HT-29 (cell line): Measurements from ENCODE around the gene PDE4B. TPM values are rescaled to one million over a fixed set of nuclear protein-coding genes. Genes with fewer than 3 reads are reported as not detected.

Experiments used
- DNase-seq: peaks from one replicate; pipeline ENCODE4 v3.0.0-alpha.2; 2015; ENCODE audit warnings: low spot score
- total RNA-seq: library from RNA; depleted of rRNA; stranded (reverse); fragments of >200 nt; shearing (Covaris generic); gene quantifications from 2 replicates; pipeline ENCODE4 v1.2.3, GENCODE V29; 2014

The PDE4B gene
- total RNA-seq, 1 experiment from 2014 or later: 0.13 TPM

DNA sequence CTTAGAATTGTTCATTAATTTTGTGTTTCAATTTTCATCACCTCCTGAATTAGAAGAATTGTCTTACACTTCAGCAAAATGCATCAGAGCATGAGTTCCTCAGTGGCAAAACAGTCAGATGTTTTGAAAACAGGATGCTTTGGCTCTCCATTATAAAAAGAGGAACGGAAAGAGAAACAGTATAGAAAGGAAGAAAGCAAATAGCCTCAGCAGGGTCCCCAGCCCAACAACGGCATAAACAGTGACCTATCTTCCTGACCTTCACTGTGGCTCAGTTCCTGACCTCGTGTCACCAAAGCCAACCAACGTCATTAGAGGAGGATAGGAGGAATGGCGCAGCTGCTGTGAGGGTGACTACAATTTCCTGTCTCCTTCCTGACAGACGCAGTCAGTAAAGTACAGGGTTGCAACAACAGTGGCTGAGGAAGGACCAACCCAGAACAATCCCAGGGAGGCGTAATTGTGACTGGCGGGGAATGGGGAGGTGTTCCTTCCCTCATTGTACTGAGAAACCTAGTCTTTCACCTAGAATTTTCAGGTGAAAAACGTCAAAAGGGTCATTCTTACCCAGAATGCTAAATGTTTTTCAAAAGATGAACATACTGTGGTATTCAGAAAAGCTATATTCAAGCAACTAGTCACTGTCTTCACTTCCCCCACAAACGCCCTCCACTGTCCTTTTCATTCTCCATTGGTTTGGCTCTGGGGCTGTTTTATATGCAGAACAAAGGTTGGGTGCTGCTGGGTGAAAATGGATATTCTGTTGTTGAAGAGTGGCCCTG is 543.4 kb downstream of the PDE4B start:
- DNase-seq: no peak

DNA sequence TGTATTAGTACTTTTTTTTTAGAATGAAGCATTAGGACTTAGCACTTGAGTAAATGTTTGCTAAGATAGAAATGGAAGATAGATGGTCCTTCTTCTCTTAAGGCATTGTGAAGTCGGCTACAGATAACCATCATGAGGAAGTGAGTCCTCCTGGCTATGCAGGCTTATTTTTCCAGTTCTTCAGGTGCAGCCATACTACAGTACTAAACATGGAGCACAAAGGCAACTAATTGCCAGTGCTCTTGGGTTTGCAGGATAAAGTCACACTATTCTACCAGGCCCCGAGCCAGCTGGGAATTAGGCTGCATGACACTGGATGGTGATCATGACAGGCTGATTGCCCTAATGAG is 543.9 kb downstream of the PDE4B start:
- no peak for DNase-seq

DNA sequence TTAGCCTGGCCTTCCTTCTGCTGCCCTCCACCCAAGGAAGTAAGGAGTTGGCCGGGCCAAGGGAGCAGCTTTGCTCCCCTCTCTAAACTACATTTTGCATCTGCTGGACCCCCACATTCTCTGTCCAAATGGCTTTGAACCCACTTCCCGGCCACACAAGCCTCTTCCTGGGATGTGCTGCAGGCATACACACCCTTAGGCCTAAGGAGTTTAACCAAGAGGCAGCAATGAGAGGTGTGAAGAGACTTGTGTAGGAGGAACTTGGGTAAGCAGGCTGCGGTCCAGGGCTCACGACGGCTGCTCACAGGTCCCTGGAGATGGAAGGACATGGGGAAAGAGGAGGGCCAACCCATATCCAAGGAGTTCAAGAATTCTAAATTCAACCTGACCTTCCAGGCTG is 544.6 kb downstream of the PDE4B start:
- no peak for DNase-seq

DNA sequence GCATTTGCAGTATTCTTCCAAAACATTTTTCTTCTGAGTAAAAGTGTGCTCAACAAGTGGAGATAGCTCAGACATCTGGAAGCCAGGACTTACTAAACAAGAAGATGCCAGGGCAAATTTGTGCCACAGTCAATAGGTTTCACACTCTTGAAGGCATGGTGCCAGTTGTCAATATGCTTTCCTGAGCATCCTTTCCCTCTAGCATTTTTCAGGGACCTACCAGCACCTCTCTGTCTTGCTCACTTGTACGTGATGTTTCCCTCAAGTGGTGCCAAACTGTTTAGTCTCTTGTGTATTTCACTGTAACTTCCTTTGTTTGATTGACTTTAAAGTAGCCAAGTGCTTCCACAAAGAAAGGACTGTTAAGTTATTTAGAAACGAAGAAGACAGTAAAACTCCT is 547.2 kb downstream of the PDE4B start:
- DNase-seq: no peak

DNA sequence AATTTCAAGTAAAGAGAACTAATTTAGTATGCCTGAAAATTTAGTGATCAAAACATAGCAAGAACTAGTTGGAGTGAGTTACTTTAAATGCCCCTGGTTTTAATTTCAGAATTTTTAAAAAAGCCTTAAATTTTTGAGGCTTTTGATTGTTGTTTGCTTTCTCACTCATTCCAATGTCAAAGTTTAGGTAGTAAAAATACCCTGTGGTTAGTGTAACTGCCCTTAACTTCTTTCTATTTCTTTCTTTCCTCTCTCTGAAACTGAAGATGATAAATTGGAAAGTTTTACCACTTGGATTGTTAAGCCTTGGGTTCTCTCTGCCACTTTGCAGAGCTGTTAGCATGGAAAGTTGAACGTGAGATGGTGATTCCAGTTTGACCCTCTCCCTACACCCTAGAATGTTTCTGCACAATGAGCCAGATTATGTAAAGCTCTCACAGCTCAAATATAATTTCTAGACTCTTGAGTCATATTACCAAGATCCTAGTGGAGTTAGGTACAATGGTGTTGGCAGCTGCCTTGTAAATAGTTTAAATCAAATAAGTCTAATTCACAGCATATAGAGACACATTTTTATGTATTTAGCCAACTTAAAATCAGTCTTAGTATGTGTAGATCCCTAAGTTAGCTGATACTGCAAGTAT is 548.9 kb downstream of the PDE4B start:
- no peak for DNase-seq

DNA sequence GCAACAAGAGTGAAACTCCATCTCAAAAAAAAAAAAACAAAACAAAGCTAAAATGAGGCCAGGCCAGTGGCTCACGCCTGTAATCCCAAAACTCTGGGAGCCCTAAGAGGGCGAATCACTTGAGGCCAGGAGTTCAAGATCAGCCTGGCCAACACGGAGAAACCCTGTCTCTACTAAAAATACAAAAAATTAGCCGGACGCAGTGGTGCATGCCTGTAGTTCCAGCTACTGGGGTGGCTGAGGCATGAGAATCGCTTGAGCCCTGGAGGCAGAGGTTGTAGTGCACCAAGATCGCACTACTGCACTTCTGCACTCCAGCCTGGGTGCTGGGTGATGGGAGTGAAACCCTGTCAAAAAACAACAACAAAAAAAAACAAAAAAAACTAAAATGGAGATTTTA is 550.0 kb downstream of the PDE4B start:
- DNase-seq: no peak

DNA sequence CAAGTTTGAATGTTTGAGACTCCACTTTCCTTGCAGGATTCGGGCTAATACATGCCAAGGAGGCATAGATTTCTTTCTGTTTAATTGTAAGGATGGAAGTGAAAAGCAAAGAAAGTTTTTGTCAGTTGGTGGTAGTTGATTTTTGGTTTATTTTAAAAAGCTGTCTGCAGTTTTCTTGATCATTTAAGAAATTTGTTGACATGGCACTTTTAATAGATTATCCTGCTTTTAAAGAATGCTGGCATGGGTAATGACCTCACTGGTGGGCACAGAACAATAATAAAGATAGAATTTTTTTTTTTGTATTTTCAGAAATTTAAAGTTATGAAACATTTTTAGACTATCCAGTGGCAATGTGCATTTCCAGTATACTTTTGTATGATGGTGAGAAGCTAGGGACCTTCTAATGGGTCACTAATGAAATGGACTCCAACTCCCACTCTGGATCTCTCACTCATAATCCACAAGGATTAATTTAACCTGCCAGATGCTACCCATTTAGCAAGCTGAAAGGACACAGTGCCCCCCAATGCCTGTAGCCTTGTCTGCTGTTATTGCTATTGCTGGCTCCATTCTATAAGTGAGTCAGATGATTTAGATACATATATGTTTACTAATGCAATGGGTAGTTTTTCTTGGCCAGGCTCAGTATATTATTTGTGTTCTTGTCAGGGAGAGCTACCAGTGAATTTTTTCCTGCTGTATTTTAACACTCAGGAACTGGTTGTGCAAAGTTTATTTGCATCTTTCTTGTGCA is 551.1 kb downstream of the PDE4B start:
- DNase-seq: no peak

DNA sequence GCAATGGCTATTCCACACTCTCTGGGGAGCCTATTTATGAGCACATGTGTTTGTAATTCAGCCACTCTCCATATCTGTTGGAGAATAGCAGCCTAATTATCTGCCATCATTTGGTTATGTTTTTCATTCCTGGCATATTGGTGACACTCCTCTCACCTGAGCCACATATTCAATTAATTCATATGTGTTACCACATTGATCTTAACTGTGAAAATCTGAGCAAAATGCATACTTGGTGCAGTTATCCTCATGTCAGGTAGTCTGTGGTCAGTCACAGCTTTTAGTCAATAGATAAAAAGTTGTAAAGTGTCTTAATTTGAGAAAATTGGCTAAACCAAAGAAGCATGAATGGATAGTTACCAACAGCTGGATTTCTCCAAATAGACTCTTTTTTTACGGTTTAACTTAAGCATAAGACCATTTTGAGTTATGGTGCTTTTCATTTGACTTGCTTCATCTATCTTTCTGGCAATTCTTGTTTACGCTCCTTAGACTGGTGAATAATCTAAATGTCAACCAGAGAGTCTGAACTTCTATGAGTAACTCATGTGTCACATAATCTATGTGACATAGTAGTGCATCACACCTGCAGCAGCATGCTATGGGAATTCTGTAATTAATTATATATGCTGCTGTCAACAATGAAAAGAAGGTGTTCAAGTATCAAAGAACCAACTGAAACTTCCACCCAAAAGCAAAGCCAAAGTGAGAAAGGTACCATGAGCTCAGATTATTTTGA is 553.5 kb downstream of the PDE4B start:
- no peak for DNase-seq

DNA sequence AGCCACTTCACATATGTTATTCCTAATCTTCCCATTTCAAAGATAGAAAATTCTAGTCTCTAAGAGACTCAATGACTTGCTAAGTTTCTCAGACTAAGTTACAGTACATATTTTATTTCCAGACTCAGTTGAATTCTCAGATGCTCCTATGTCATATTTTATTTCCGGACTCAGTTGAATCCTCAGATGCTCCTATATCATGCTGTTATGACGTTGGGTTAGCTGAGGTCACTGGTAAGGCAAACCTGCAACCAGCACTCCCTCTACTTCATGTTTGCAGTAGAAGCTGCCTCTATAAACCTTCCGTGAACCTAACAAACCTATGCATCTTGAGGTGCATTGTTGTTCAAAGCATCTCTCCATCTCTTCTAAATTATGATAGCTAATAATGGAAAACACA is 554.2 kb downstream of the PDE4B start:
- DNase-seq: no peak

DNA sequence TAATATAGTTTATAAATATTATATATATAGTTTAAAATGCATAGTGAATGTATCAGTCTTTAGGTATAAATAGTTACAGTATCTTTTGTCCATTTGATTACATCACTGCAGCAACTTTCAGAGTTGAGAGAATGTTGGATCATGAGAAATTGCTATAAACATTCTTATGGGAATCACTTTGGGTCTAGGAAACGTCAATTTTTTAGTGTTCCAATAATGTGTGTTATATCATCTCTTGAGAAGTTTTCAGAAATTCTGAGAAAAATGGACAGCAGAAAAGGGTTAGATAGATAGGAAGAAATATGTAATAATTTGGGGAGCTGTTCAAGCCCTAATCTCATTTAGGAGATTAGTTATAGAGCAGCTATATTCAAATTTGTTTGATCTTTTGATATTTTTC is 556.1 kb downstream of the PDE4B start:
- no peak for DNase-seq

DNA sequence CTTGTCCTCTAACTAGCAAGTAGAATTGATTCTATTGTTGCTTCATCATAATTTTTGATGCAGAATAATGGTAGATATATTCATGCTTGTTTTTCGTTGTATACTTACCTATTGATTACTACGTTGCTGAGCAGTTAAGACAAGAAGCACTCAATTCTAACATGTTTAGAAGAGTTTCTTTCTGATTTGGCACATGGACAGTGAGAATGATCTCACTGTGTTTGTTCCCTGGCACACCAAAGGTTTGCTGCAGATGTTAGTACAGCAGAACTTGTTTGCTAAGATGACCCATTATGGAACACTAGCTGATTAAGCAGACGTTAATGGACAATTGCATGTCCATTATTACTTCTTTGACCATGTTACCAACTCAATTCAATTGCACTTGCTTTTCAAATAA is 556.5 kb downstream of the PDE4B start:
- DNase-seq: no peak

DNA sequence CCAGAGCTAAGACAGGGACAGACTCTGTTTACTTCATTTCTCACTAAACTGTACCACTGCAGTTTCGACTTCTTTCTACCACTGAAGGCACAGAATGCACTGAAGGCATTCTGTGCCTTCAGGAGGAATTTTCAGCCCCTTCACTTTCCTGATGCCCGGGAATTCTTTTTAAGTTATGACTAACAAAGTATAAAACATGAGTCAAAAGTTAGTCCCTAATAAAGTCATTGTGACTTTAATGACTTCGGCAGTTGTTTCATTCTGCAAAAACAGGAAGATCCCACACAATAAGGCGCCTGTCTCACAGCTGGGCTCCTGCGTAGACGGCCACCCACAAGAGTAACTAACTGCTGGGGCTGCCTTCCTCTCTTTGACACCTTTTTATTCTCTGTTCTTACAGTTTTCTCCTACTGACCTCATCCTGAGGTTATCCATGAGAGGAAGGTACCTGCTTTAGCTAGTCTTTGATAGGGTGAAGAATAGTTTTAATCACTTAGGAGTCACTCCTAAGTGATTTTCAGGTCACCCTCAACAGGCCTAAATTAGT is 557.4 kb downstream of the PDE4B start:
- no peak for DNase-seq

DNA sequence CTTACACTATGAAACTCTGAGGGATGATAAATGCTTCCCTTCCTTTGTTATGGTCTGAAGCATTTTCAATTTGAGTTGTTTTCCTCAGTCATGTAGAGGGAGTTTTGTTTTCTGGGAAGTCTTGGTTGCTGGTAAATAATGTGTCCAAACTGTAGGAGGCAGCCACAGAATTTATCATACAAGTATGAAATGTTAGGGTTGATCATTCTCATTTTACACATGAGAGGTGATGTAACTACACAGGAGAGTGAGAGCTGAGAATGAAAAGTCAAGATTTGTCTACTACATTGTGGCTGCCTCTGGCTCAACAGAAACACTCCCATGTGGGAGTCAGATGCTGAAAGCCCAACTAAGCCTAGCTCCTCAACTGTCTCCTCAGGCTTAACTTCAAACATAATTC is 558.8 kb downstream of the PDE4B start:
- no peak for DNase-seq

DNA sequence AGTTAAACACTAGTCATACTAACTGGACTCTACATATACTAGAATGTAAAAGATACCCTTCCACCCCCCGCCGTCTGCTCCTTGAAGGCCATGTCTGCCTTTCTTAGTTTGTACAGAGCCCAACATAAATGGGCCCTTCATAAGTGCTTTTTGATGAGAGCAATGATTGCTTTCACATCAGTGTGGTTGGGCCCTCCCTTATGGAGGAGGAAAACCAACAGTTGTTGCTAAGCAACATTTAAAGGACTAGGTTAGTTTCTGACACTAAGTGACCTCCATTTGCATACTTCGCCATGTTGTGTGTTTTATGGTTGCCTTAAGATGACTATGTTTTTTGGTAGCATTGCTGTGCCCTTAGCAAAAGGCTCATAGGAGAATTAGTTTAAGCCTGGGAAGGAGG is 559.2 kb downstream of the PDE4B start:
- no peak for DNase-seq

DNA sequence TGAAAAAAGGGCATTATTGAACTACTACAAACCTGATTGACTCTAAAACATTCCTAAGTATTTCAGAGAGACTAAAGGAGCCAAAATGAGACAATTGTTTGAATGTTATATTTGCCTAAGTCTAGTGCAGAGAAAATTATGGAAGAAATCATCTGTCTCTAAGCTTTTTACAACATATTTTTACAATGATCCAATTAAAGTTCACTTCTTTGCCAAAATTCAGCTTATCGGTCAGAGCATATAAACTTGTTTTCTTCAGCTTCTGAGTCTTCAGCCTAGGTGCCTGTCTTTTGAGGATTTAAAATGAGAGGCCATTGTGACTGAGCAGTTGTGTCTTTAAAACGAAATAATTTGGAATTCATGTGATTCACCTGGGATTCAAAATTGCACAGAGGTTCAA is 560.1 kb downstream of the PDE4B start:
- DNase-seq: no peak

DNA sequence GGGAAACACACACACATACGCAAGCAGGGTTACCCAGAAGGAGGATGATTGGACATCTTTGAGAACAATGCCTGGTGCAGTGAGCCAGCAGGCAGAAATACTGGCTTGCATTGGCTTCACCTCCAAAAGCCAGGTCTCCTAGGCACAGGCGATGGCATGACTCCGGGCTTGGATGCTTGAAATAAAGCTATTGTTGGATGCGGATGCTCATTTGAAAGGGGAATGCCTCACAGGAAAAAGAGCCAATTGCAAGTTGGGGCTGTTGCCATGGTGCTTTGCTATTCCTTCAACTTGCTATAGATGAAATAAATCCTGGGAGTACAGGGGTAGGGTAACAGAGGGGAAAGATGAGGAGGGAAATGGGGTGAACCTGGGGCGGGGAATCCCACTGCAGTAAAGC is 560.6 kb downstream of the PDE4B start:
- no peak for DNase-seq

DNA sequence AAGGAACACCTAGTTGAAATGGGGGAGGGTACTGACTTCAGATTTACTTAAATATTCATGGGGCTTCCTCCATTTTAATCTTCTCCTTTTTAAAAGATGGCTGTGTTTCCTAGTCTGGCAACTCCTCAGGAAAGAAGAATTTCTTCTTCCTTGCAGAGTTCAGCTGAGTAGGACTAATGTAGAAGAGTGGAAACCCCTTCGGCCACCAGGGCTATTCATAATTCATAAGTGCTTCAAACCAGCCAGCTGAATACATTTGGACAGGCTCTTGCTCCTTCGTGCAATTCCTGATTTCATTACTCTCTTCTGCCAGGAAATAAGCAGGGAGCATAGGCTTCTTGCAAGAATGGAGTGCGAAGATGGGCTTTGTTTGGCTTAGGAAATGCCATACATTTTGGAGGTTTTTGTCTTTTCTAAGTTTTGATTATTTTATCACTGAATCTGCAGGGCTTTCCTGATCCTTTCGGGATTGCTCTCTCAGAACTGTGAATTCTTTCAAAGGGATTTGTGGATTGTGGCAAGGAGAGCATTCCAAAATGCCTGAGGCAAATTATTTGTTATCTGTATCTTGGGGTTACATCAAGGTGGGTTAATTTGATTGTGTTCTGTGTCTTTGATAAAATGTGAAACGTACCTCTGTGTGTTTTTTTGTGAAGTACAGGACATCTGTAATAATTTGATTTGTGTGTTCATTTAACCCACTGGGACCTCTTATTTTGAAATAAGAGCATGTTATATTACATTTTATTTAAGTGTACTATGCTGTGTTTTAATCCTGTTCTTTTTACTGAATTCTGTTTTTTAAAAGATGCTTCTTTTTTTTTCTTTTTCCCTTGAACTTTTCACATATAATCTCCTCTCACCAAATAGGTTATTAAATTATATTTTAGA is 561.9 kb downstream of the PDE4B start:
- DNase-seq: no peak

DNA sequence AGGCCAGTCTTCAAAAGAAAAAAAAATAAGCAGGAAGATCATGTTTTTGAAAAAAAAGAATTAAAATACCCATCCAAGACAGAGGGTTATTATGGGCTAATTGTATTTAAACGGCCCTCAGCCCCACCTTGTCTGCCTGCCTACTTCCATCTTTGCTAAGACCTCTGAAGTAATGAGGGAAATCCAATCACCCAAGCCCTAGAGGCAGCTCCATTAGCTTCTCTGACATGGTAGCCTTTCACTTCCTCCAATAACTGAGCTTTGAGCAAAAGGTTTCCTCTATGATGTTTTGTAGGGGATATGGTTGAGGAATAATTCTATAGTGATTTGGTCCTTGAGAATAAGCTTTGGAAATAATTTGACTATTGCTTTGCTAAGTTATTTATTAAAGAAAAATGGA is 563.1 kb downstream of the PDE4B start:
- no peak for DNase-seq

DNA sequence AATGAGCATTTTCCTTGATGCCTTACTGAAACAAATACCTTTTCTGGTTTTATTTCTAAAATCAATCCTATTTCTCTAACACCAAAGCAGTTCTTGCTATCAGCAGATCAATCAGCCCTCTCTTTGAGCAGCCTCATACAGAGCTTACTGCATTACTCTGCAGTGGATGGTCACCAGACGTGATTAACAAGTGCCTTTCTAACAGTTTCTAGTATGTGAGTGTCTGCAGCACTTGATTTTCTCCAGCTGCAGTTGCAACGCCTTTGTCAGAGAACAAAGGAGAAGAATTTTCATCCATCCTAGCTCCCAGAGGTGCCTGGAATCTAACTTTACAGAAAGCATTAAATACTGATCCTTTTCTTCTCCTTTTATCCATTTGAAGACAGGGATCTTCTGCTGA is 563.9 kb downstream of the PDE4B start:
- DNase-seq: no peak

DNA sequence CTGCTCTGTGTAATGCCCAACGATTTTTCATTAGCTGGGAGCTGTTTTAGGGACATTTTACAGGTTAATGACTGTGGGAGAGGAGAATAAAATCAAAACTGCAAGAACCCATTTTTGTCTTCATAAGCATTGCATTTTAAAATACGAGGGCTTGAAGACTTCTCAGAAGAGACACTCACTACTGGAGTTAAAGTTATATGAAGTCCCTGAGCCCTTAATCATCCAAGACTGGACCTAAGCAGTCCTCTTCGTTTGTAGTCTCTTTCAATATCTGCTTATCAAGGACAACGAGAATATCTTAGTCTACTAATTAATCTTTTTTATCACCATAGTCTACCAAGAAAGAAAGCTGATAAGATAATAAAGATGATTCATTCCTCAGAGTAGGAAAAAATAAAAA is 564.3 kb downstream of the PDE4B start:
- DNase-seq: no peak
